Uterus (tissue), 2 donors: ENCODE measurements around the gene ADAM10.

Experiments used
- POLR2A ChIP-seq, 2 donors: fragments of 450-650 bp; IDR thresholded peaks; one replicate each; pipeline ENCODE4 v1.6.1; 2016; ENCODE audit warnings: antibody characterized with exemption in 2 of 2, mild to moderate bottlenecking in 1 of 2, moderate library complexity in 1 of 2
- TF ChIP-seq, protein P1 (sequence below), 4 experiments: fragments of 200-600 bp in 2 of 4; fragments of 450-650 bp in 2 of 4; sonication (generic) in 2 of 4; IDR thresholded peaks; one replicate each; pipeline ENCODE4 v1.5.1; 2016 to 2019; ENCODE audit warnings: antibody characterized with exemption in 4 of 4, mild to moderate bottlenecking in 2 of 4, moderate library complexity in 1 of 4

DNA sequence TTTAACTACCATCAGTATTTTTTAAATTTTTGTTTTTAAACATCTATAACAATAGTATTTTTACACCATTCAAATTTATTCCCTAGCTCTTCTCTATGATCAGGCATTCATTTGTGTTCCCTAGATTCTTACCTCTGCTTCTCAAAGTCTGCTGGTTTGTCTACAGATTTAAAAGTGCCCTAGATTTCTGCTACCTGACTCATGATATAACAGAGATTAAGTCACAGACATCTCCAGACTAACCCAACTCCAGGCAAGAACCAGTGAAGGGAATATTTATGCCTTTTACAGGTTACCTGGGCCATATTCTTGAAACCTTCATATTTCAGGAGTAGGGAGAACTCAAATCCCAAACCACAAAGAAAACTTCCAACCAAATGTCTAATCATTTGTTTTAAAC is 38.8 kb downstream of the ADAM10 start:
- TF ChIP-seq POLR2A (IDR thresholded peaks at IDR 0.05) = no peak
- TF ChIP-seq, protein P1, sequence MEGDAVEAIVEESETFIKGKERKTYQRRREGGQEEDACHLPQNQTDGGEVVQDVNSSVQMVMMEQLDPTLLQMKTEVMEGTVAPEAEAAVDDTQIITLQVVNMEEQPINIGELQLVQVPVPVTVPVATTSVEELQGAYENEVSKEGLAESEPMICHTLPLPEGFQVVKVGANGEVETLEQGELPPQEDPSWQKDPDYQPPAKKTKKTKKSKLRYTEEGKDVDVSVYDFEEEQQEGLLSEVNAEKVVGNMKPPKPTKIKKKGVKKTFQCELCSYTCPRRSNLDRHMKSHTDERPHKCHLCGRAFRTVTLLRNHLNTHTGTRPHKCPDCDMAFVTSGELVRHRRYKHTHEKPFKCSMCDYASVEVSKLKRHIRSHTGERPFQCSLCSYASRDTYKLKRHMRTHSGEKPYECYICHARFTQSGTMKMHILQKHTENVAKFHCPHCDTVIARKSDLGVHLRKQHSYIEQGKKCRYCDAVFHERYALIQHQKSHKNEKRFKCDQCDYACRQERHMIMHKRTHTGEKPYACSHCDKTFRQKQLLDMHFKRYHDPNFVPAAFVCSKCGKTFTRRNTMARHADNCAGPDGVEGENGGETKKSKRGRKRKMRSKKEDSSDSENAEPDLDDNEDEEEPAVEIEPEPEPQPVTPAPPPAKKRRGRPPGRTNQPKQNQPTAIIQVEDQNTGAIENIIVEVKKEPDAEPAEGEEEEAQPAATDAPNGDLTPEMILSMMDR (IDR thresholded peaks at IDR 0.05) = no peak
